ENCODE data around the gene IL17RC.
"Not testable (repeated sequence)": the region's sequence is repeated elsewhere in the genome, so short reads cannot be mapped to it uniquely, and the experiment has no call there.

The IL17RC gene

GRCh38 chr3:9938966-9939365 is 22.1 kb downstream of the IL17RC start:
- Histone ChIP-seq H3K4me3 (ENCODE audit: low read depth, low read length) (no peak overlapping the region), H3K4me1 (no peaks in the 10 kb centered on the region), H3K27me3 (no peaks in the 10 kb centered on the region), H3K36me3 (no peaks in the 10 kb centered on the region), H3K9me3 (no peaks in the 10 kb centered on the region)
- DNase-seq, result no peak
- TF ChIP-seq CTCF (IDR thresholded peaks at IDR 0.05; ENCODE audit: low read depth, low read length), result no peak

- H3K27me3 ChIP-seq; H3K9me3 ChIP-seq; H3K4me1 ChIP-seq; DNase-seq; H3K36me3 ChIP-seq; H3K4me3 ChIP-seq (ENCODE audit: low read depth, low read length): not testable (repeated sequence)
Measured at GRCh38 chr3:9939906-9940305, 23.0 kb downstream of the IL17RC start.

GRCh38 chr3:9940746-9941145 is 23.8 kb downstream of the IL17RC start:
- Histone ChIP-seq H3K4me3 (ENCODE audit: low read depth, low read length) (no peak overlapping the region), H3K27me3 (no peaks in the 10 kb centered on the region), H3K4me1 (no peaks in the 10 kb centered on the region), H3K9me3 (no peaks in the 10 kb centered on the region), H3K36me3 (no peaks in the 10 kb centered on the region)
- no peak for TF ChIP-seq CTCF (IDR thresholded peaks at IDR 0.05; ENCODE audit: low read depth, low read length)
- DNase-seq, result no peak

- H3K4me3 ChIP-seq (ENCODE audit: low read depth, low read length), result no peak overlapping the region
- no peak for TF ChIP-seq CTCF (IDR thresholded peaks at IDR 0.05; ENCODE audit: low read depth, low read length)
- no peaks in the 10 kb centered on the region for H3K36me3 ChIP-seq
- no peaks in the 10 kb centered on the region for H3K9me3 ChIP-seq
- no peak for DNase-seq
- H3K4me1 ChIP-seq, result no peaks in the 10 kb centered on the region
- H3K27me3 ChIP-seq, result no peaks in the 10 kb centered on the region
Measured at GRCh38 chr3:9942164-9942563, 25.3 kb downstream of the IL17RC start.

- no peak overlapping the region for H3K4me3 ChIP-seq (ENCODE audit: low read depth, low read length)
- no peaks in the 10 kb centered on the region for H3K4me1 ChIP-seq
- DNase-seq, result no peak
- H3K27me3 ChIP-seq, result no peaks in the 10 kb centered on the region
- H3K36me3 ChIP-seq, result no peaks in the 10 kb centered on the region
- no peaks in the 10 kb centered on the region for H3K9me3 ChIP-seq
- no peak for TF ChIP-seq CTCF (IDR thresholded peaks at IDR 0.05; ENCODE audit: low read depth, low read length)
Measured at GRCh38 chr3:9942934-9943690, 26.2 kb downstream of the IL17RC start.

GRCh38 chr3:9944271-9944670 is 27.4 kb downstream of the IL17RC start:
- H3K4me3 ChIP-seq (ENCODE audit: low read depth, low read length), result no peak overlapping the region
- H3K27me3 ChIP-seq, result no peaks in the 10 kb centered on the region
- H3K4me1 ChIP-seq, result no peaks in the 10 kb centered on the region
- H3K9me3 ChIP-seq, result no peaks in the 10 kb centered on the region
- no peak for DNase-seq
- no peak for TF ChIP-seq CTCF (IDR thresholded peaks at IDR 0.05; ENCODE audit: low read depth, low read length)
- H3K36me3 ChIP-seq, result no peaks in the 10 kb centered on the region
